HG03565 (cell line): Measurements from ENCODE around the gene RBP5.

Source experiments
- ATAC-seq: cut with Tn5 transposase; IDR thresholded peaks from one replicate; pipeline ENCODE4 v1.9.1; 2021; ENCODE audit warnings: mild to moderate bottlenecking, moderate library complexity; ENCODE audit not compliant: unreplicated experiment

Gene RBP5

GRCh38 chr12:7146228-7146627, 17.5 kb upstream of the RBP5 start:
- ATAC-seq: no peak

GRCh38 chr12:7145671-7146070, 17.0 kb upstream of the RBP5 start:
- ATAC-seq: no peak

GRCh38 chr12:7144414-7145120, 15.9 kb upstream of the RBP5 start:
- no peak for ATAC-seq

- no peak for ATAC-seq
Observed at GRCh38 chr12:7143564-7143963, 14.9 kb upstream of the RBP5 start.

- ATAC-seq: no peak
Observed at GRCh38 chr12:7142809-7143465, 14.2 kb upstream of the RBP5 start.

- ATAC-seq: no peak
Observed at GRCh38 chr12:7142056-7142644, 13.5 kb upstream of the RBP5 start.

GRCh38 chr12:7141351-7142005, 12.8 kb upstream of the RBP5 start:
- ATAC-seq: no peak

GRCh38 chr12:7139200-7139599, 10.5 kb upstream of the RBP5 start:
- no peak for ATAC-seq

- no peak for ATAC-seq
Observed at GRCh38 chr12:7137908-7138307, 9.2 kb upstream of the RBP5 start.

- no peak for ATAC-seq
Observed at GRCh38 chr12:7136676-7137075, 8.0 kb upstream of the RBP5 start.

GRCh38 chr12:7136071-7136470, 7.4 kb upstream of the RBP5 start:
- ATAC-seq: no peak

- no peak for ATAC-seq
Observed at GRCh38 chr12:7134396-7135166, 5.9 kb upstream of the RBP5 start.

GRCh38 chr12:7131502-7131866, 2.8 kb upstream of the RBP5 start:
- ATAC-seq: no peak

GRCh38 chr12:7130701-7131501, 2.2 kb upstream of the RBP5 start:
- ATAC-seq: no peak

- peak; percentile 62 for ATAC-seq
Observed at GRCh38 chr12:7129872-7130691, 1.4 kb upstream of the RBP5 start, which contains the start of gene CLSTN3. CLSTN3 (plus strand) TSS chr12:7130371; CDS start chr12:7130649, 278 bp downstream.

- no peak for ATAC-seq
Observed at GRCh38 chr12:7129287-7129871, 690 bp upstream of the RBP5 start.

- ATAC-seq: no peak
Observed at GRCh38 chr12:7127916-7128626, 618 bp downstream of the RBP5 start.

GRCh38 chr12:7125632-7126227, 3.0 kb downstream of the RBP5 start:
- no peak for ATAC-seq
